ENCODE results near the gene GAL3ST3.

GAL3ST3 gene

GRCh38 chr11:66052664-66052982 is 3.7 kb upstream of the GAL3ST3 start:
- Histone ChIP-seq H3K4me1 (ENCODE audit: insufficient read depth, low read length) (peaks cover 25% of the 10 kb centered on the region), H3K27ac (ENCODE audit: low read depth, low read length) (peak overlapping the region; percentile 84), H3K36me3 (ENCODE audit: insufficient read depth, low read length) (peaks cover 41% of the 10 kb centered on the region), H3K9me3 (ENCODE audit: insufficient read depth, low read depth, low read length) (no peaks in the 10 kb centered on the region), H3K27me3 (ENCODE audit: insufficient read depth, low read length) (no peaks in the 10 kb centered on the region), H3K9ac (ENCODE audit: low read depth, low read length) (peak overlapping the region; percentile 94), H3K4me3 (ENCODE audit: low read length) (peak overlapping the region; percentile 98)
- 2% methylated on average over 17 of the region's 17 CpGs for WGBS

- peaks cover 35% of the 10 kb centered on the region for H3K36me3 ChIP-seq (ENCODE audit: insufficient read depth, low read length)
- H3K4me1 ChIP-seq (ENCODE audit: insufficient read depth, low read length) = peaks cover 25% of the 10 kb centered on the region
- under 1% methylated on average over 84 of the region's 84 CpGs for WGBS
- no peaks in the 10 kb centered on the region for H3K9me3 ChIP-seq (ENCODE audit: insufficient read depth, low read depth, low read length)
- peak within 1 kb of the TSS; percentile 98 for H3K4me3 ChIP-seq (ENCODE audit: low read length)
- H3K27ac ChIP-seq (ENCODE audit: low read depth, low read length) = peak within 1 kb of the TSS; percentile 95
- H3K27me3 ChIP-seq (ENCODE audit: insufficient read depth, low read length) = no peaks in the 10 kb centered on the region
- H3K9ac ChIP-seq (ENCODE audit: low read depth, low read length) = peak within 1 kb of the TSS; percentile 94
Measured at GRCh38 chr11:66051766-66052663, 3.1 kb upstream of the GAL3ST3 start, which contains the start of gene SF3B2. Gene SF3B2 (plus strand): TSS chr11:66052364. CDS start chr11:66052385, 21 bp downstream.

GRCh38 chr11:66051371-66051765 is 2.4 kb upstream of the GAL3ST3 start:
- WGBS = 31% methylated on average over 12 of the region's 12 CpGs
- peak overlapping the region; percentile 95 for H3K27ac ChIP-seq (ENCODE audit: low read depth, low read length)

GRCh38 chr11:66050581-66051231 is 1.7 kb upstream of the GAL3ST3 start:
- Histone ChIP-seq H3K9me3 (ENCODE audit: insufficient read depth, low read depth, low read length) (no peaks in the 10 kb centered on the region), H3K27me3 (ENCODE audit: insufficient read depth, low read length) (no peaks in the 10 kb centered on the region), H3K4me1 (ENCODE audit: insufficient read depth, low read length) (peaks cover 25% of the 10 kb centered on the region), H3K9ac (ENCODE audit: low read depth, low read length) (peak overlapping the region; percentile 80; the same call in 1 of the 2 replicates), H3K36me3 (ENCODE audit: insufficient read depth, low read length) (peaks cover 23% of the 10 kb centered on the region), H3K27ac (ENCODE audit: low read depth, low read length) (peak overlapping the region; percentile 95), H3K4me3 (ENCODE audit: low read length) (peak overlapping the region; percentile 98)
- 78% methylated on average over 5 of the region's 5 CpGs for WGBS

More at GRCh38 chr11:66051371-66051765, 2.4 kb upstream of the GAL3ST3 start:
- Histone ChIP-seq H3K27me3 (ENCODE audit: insufficient read depth, low read length) (no peaks in the 10 kb centered on the region), H3K36me3 (ENCODE audit: insufficient read depth, low read length) (peaks cover 29% of the 10 kb centered on the region), H3K4me1 (ENCODE audit: insufficient read depth, low read length) (peaks cover 25% of the 10 kb centered on the region), H3K9me3 (ENCODE audit: insufficient read depth, low read depth, low read length) (no peaks in the 10 kb centered on the region), H3K4me3 (ENCODE audit: low read length) (peak overlapping the region; percentile 98), H3K9ac (ENCODE audit: low read depth, low read length) (peak overlapping the region; percentile 80)

- Histone ChIP-seq H3K27ac (ENCODE audit: low read depth, low read length) (no peak overlapping the region), H3K27me3 (ENCODE audit: insufficient read depth, low read length) (no peaks in the 10 kb centered on the region), H3K4me1 (ENCODE audit: insufficient read depth, low read length) (peaks cover 22% of the 10 kb centered on the region), H3K4me3 (ENCODE audit: low read length) (peak overlapping the region; percentile 73), H3K9ac (ENCODE audit: low read depth, low read length) (0 out of 2 replicates have a peak overlapping the region, but pooled peaks have one; percentile 17), H3K36me3 (ENCODE audit: insufficient read depth, low read length) (peaks cover 15% of the 10 kb centered on the region), H3K9me3 (ENCODE audit: insufficient read depth, low read depth, low read length) (no peaks in the 10 kb centered on the region)
- 87% methylated on average over 11 of the region's 11 CpGs for WGBS
Measured at GRCh38 chr11:66047541-66048365, 1.2 kb downstream of the GAL3ST3 start.

- H3K4me1 ChIP-seq (ENCODE audit: insufficient read depth, low read length) = peaks cover 22% of the 10 kb centered on the region
Measured at GRCh38 chr11:66046901-66047300, 2.1 kb downstream of the GAL3ST3 start.

GRCh38 chr11:66045177-66045639 is 3.8 kb downstream of the GAL3ST3 start:
- H3K27me3 ChIP-seq (ENCODE audit: insufficient read depth, low read length) = no peaks in the 10 kb centered on the region
- H3K36me3 ChIP-seq (ENCODE audit: insufficient read depth, low read length) = peaks cover 25% of the 10 kb centered on the region
- no peak overlapping the region for H3K27ac ChIP-seq (ENCODE audit: low read depth, low read length)
- H3K4me3 ChIP-seq (ENCODE audit: low read length) = no peak overlapping the region
- H3K4me1 ChIP-seq (ENCODE audit: insufficient read depth, low read length) = peaks cover 11% of the 10 kb centered on the region
- H3K9me3 ChIP-seq (ENCODE audit: insufficient read depth, low read depth, low read length) = no peaks in the 10 kb centered on the region
- no peak overlapping the region for H3K9ac ChIP-seq (ENCODE audit: low read depth, low read length)
- 26% methylated on average over 11 of the region's 11 CpGs for WGBS

More at GRCh38 chr11:66046901-66047300, 2.1 kb downstream of the GAL3ST3 start:
- Histone ChIP-seq H3K27ac (ENCODE audit: low read depth, low read length) (no peak overlapping the region), H3K27me3 (ENCODE audit: insufficient read depth, low read length) (no peaks in the 10 kb centered on the region), H3K9me3 (ENCODE audit: insufficient read depth, low read depth, low read length) (no peaks in the 10 kb centered on the region), H3K9ac (ENCODE audit: low read depth, low read length) (no peak overlapping the region), H3K4me3 (ENCODE audit: low read length) (no peak overlapping the region), H3K36me3 (ENCODE audit: insufficient read depth, low read length) (peaks cover 20% of the 10 kb centered on the region)
- 85% methylated on average over 3 of the region's 3 CpGs for WGBS

GRCh38 chr11:66044757-66045156 is 4.2 kb downstream of the GAL3ST3 start:
- Histone ChIP-seq H3K9me3 (ENCODE audit: insufficient read depth, low read depth, low read length) (no peaks in the 10 kb centered on the region), H3K4me1 (ENCODE audit: insufficient read depth, low read length) (peaks cover 11% of the 10 kb centered on the region), H3K9ac (ENCODE audit: low read depth, low read length) (no peak overlapping the region), H3K27me3 (ENCODE audit: insufficient read depth, low read length) (no peaks in the 10 kb centered on the region), H3K4me3 (ENCODE audit: low read length) (no peak overlapping the region), H3K36me3 (ENCODE audit: insufficient read depth, low read length) (peaks cover 25% of the 10 kb centered on the region), H3K27ac (ENCODE audit: low read depth, low read length) (no peak overlapping the region)
- WGBS = 79% methylated on average over 6 of the region's 6 CpGs

GRCh38 chr11:66042996-66043906 is 5.7 kb downstream of the GAL3ST3 start:
- Histone ChIP-seq H3K36me3 (ENCODE audit: insufficient read depth, low read length) (peaks cover 25% of the 10 kb centered on the region), H3K9me3 (ENCODE audit: insufficient read depth, low read depth, low read length) (no peaks in the 10 kb centered on the region), H3K4me3 (ENCODE audit: low read length) (no peak overlapping the region), H3K27ac (ENCODE audit: low read depth, low read length) (no peak overlapping the region), H3K4me1 (ENCODE audit: insufficient read depth, low read length) (0 out of 2 replicates have a peak, but pooled peaks cover 5% of the 10 kb centered on the region), H3K27me3 (ENCODE audit: insufficient read depth, low read length) (no peaks in the 10 kb centered on the region), H3K9ac (ENCODE audit: low read depth, low read length) (no peak overlapping the region)
- 96% methylated on average over 88 of the region's 88 CpGs for WGBS
